Caco-2 (cell line): ENCODE results near the gene COL4A4. TPM values are rescaled to one million over a fixed set of nuclear protein-coding genes. Genes with fewer than 3 reads are reported as not detected.

Source experiments
- BruUV-seq: library from RNA; stranded (reverse); fragments of 400-500 nt; replicated peaks from 2 replicates; lab custom pipeline; 2021; lab: Mats Ljungman, UMichigan
- CTCF ChIA-PET: fragments of 300-600 bp; sonication (Branson Sonifier 250); formaldehyde crosslinking; loops from one replicate; lab custom pipeline; 2022; ENCODE audit warnings: antibody characterized with exemption; lab: Charles Lee
- POLR2A ChIA-PET: fragments of 300-600 bp; sonication (Branson Sonifier 250); formaldehyde crosslinking; loops from one replicate; lab custom pipeline; 2022; ENCODE audit warnings: antibody characterized with exemption; lab: Charles Lee
- DNase-seq, 2 experiments: peaks; one replicate each; pipeline versions ENCODE4 v3.0.0 to v3.0.0-alpha.2; 2020 to 2022
- H3K27me3 ChIP-seq: replicated peaks from 2 replicates; pipeline ENCODE4 v1.6.0; 2011; ENCODE audit warnings: low read length; ENCODE audit not compliant: control insufficient read depth, insufficient read depth
- H3K36me3 ChIP-seq: 2 replicates; pipeline ENCODE4 v1.5.1; 2011; ENCODE audit warnings: low read length; ENCODE audit not compliant: control insufficient read depth, insufficient read depth
- H3K4me1 ChIP-seq: fragments of 250-450 bp; sonication (Bioruptor Pico); 2 replicates; pipeline ENCODE4 v1.5.1; 2020; ENCODE audit warnings: mild to moderate bottlenecking
- H3K4me3 ChIP-seq: 2 replicates; pipeline ENCODE4 v1.5.1; 2011; ENCODE audit warnings: low read depth, mild to moderate bottlenecking, control low read depth, low read length
- H3K9me3 ChIP-seq: fragments of 250-450 bp; sonication (Bioruptor Pico); 2 replicates; pipeline ENCODE4 v1.5.1; 2020; ENCODE audit warnings: mild to moderate bottlenecking, moderate library complexity
- H3K27ac Mint-ChIP-seq: one replicate; pipeline ENCODE4 v1.8.0; 2022; ENCODE audit warnings: mixed read lengths; ENCODE audit not compliant: unreplicated experiment
- H3K27me3 Mint-ChIP-seq: one replicate; pipeline ENCODE4 v1.8.0; 2022; ENCODE audit warnings: mixed read lengths; ENCODE audit not compliant: insufficient read depth, unreplicated experiment
- H3K36me3 Mint-ChIP-seq: one replicate; pipeline ENCODE4 v1.8.0; 2022; ENCODE audit warnings: mild to moderate bottlenecking, mixed read lengths; ENCODE audit not compliant: insufficient read depth, unreplicated experiment
- H3K4me1 Mint-ChIP-seq: one replicate; pipeline ENCODE4 v1.8.0; 2022; ENCODE audit warnings: low read depth, mixed read lengths; ENCODE audit not compliant: unreplicated experiment
- H3K4me3 Mint-ChIP-seq: one replicate; pipeline ENCODE4 v1.8.0; 2022; ENCODE audit warnings: mild to moderate bottlenecking, moderate library complexity, mixed read lengths; ENCODE audit not compliant: unreplicated experiment
- H3K9me3 Mint-ChIP-seq: one replicate; pipeline ENCODE4 v1.8.0; 2022; ENCODE audit warnings: mixed read lengths; ENCODE audit not compliant: unreplicated experiment
- CTCF ChIP-seq, 2 experiments: fragments of 200-600 bp in 1 of 2; IDR thresholded peaks; 1 replicate in 1 of 2; 2 replicates in 1 of 2; pipeline versions ENCODE4 v1.5.1 to v1.8.0; 2011 to 2022; ENCODE audit warnings: antibody characterized with exemption in 1 of 2, control low read depth in 1 of 2, inconsistent platforms in 1 of 2, low read depth in 1 of 2, low read length in 1 of 2, mild to moderate bottlenecking in 1 of 2, moderate library complexity in 1 of 2; ENCODE audit not compliant: insufficient read depth in 1 of 2, severe bottlenecking in 1 of 2, unreplicated experiment in 1 of 2
- intact Hi-C: fragments of 100-400 bp; cut with micrococcal nuclease; formaldehyde crosslinking; loops from one replicate; pipeline ENCODE4 v1.10.0; 2022; ENCODE audit not compliant: unreplicated experiment
- total RNA-seq: library from RNA; stranded (reverse); gene quantifications from 2 replicates; pipeline ENCODE4 v1.2.3, GENCODE V29; 2022

COL4A4 gene
- total RNA-seq, 1 experiment from 2014 or later, result 8.7 TPM

GRCh38 chr2:226953206-226953605 lies 210.8 kb downstream of the COL4A4 start:
- Histone ChIP-seq H3K9me3 (no peaks in the 10 kb centered on the region), H3K36me3 (no peaks in the 10 kb centered on the region), H3K4me1 (no peaks in the 10 kb centered on the region), H3K4me3 (no peak overlapping the region), H3K27me3 (no peaks in the 10 kb centered on the region)
- Mint-ChIP-seq H3K27ac (no peak overlapping the region), H3K36me3 (no peaks in the 10 kb centered on the region), H3K4me1 (no peaks in the 10 kb centered on the region), H3K4me3 (no peak overlapping the region), H3K27me3 (no peaks in the 10 kb centered on the region), H3K9me3 (no peaks in the 10 kb centered on the region)
- ChIA-PET CTCF (no interaction called here), POLR2A (no interaction called here)
- no peak for DNase-seq
- no TSS peak for BruUV-seq
- intact Hi-C loops, result no loop called here
- TF ChIP-seq CTCF (IDR thresholded peaks at IDR 0.05; ENCODE audit: insufficient read depth in 1 of 2, low read depth in 1 of 2, low read length in 1 of 2, severe bottlenecking in 1 of 2, unreplicated experiment in 1 of 2), result no peak

Other genes starting within 250 kb of the COL4A4 start
- gene COL4A3, start 419 bp upstream of the COL4A4 start, total RNA-seq, result 4.2 and 4.7 TPM in 2 replicates
- 161 TPM in 2 replicates for gene MFF, start 161.0 kb upstream of the COL4A4 start, total RNA-seq
- gene TM4SF20, start 215.1 kb upstream of the COL4A4 start, total RNA-seq, result 0.20 and 0.28 TPM in 2 replicates
- not detected in 2 replicates for gene SCYGR1, start 223.7 kb upstream of the COL4A4 start, total RNA-seq